ENCODE results near the gene PODN. TPM values are rescaled to one million over a fixed set of nuclear protein-coding genes. Genes with fewer than 3 reads are reported as not detected.

PODN gene
- total RNA-seq, 1 experiment from 2014 or later, result 0.17 TPM

DNA sequence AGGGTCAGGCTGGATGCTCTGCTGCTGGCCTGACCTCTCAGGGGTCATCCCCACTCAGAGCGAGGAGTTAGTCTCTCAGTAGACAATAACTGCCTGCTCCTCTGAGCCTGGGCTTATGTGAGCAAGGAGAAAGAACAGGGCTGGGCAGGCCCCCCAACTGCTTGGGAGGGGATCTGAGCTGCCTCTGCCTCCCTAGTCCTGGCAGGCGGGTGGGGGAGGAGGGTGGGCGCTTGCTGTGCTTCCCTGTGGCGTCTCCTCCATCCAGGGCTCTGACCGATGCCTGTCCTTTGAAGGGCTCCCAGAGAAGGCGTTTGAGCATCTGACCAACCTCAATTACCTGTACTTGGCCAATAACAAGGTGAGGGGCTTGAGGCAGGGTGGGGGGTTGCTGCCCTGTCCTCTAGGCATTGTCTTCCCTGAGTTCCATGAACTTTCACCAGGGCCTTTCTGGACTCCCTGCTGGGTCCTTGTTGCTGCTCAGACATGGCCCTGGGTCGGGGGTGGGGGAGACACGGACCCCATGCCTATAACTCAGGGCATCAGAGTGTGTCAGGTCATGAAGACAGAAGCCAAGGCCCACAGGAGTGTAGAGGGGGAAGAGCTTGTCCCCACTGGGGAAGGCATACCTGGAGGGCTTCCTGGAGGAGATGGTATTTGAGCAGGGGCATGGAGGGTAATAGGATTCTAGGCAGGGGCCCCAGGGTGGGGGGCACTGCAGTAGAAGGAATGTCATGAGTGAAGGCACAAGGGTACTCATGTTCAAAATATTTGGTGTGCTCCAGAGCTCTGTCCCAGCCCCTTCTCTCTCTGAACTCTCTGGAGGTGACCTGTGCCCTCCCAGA is 12.5 kb downstream of the PODN start:
- no peak overlapping the region for H2BK12ac ChIP-seq (ENCODE audit: insufficient read length, low read depth, low read length)
- no peaks in the 10 kb centered on the region for H3K9me3 ChIP-seq (ENCODE audit: control insufficient read depth, low read depth, low read length)
- H3K9ac ChIP-seq (ENCODE audit: extremely low read depth, insufficient read length, low read length), result no peak overlapping the region
- H2BK15ac ChIP-seq (ENCODE audit: low read depth, low read length), result no peak overlapping the region
- H2AK5ac ChIP-seq (ENCODE audit: insufficient read length, low read length), result no peak overlapping the region
- H2BK20ac ChIP-seq (ENCODE audit: low read depth, low read length, poor library complexity, severe bottlenecking), result no peak overlapping the region
- H3K4me2 ChIP-seq (ENCODE audit: insufficient read depth, insufficient read length, low read length), result no peak overlapping the region
- no CpG with 5 or more reads among the region's 8 CpGs for WGBS (ENCODE audit: extremely low coverage, insufficient read length, low lambda C conversion rate)
- Mint-ChIP-seq H3K9me3 (no peaks in the 10 kb centered on the region), H3K36me3 (ENCODE audit: insufficient read depth in 1 of 3, low read depth in 3 of 3) (no peaks in the 10 kb centered on the region), H3K4me1 (peaks cover 0 to 9% of the 10 kb centered on the region in 2 experiments; a peak in 1 of 4 replicates), H3K27ac (no peak overlapping the region; a peak in 1 of 7 replicates), H3K4me3 (no peak overlapping the region), H3K27me3 (ENCODE audit: low read depth) (no peaks in the 10 kb centered on the region; the same call in none of the 2 replicates)
- H3K23ac ChIP-seq (ENCODE audit: insufficient read length, low read depth, low read length), result no peak overlapping the region
- H3K14ac ChIP-seq (ENCODE audit: insufficient read depth, low read length), result no peak overlapping the region
- no peak overlapping the region for H2BK120ac ChIP-seq (ENCODE audit: low read depth, low read length, poor library complexity, severe bottlenecking)
- no peaks in the 10 kb centered on the region for H3K79me1 ChIP-seq (ENCODE audit: insufficient read depth, low read depth, low read length, poor library complexity, severe bottlenecking)
- H4K20me1 ChIP-seq (ENCODE audit: control insufficient read depth, insufficient read depth, insufficient read length), result no peaks in the 10 kb centered on the region
- DNase-seq, result peak; percentile 12
- no peak overlapping the region for H4K8ac ChIP-seq (replicated peaks; ENCODE audit: insufficient read length, low read depth, low read length)
- H3K18ac ChIP-seq (ENCODE audit: insufficient read length, low read depth, low read length), result no peak overlapping the region
- no peak overlapping the region for H2AFZ ChIP-seq (ENCODE audit: low read length)
- H4K91ac ChIP-seq (ENCODE audit: insufficient read length, low read depth, low read length), result no peak overlapping the region
- TF ChIP-seq, protein P1, sequence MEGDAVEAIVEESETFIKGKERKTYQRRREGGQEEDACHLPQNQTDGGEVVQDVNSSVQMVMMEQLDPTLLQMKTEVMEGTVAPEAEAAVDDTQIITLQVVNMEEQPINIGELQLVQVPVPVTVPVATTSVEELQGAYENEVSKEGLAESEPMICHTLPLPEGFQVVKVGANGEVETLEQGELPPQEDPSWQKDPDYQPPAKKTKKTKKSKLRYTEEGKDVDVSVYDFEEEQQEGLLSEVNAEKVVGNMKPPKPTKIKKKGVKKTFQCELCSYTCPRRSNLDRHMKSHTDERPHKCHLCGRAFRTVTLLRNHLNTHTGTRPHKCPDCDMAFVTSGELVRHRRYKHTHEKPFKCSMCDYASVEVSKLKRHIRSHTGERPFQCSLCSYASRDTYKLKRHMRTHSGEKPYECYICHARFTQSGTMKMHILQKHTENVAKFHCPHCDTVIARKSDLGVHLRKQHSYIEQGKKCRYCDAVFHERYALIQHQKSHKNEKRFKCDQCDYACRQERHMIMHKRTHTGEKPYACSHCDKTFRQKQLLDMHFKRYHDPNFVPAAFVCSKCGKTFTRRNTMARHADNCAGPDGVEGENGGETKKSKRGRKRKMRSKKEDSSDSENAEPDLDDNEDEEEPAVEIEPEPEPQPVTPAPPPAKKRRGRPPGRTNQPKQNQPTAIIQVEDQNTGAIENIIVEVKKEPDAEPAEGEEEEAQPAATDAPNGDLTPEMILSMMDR (conservative IDR thresholded peaks at IDR 0.05), result no peak
- H3K79me2 ChIP-seq (ENCODE audit: insufficient read depth, low read length), result no peaks in the 10 kb centered on the region
- H3K27me3 ChIP-seq (ENCODE audit: insufficient read depth, low read length), result no peaks in the 10 kb centered on the region
- H4K5ac ChIP-seq (ENCODE audit: insufficient read length, low read depth, low read length), result no peak overlapping the region
- no peaks in the 10 kb centered on the region for H3K4me1 ChIP-seq (ENCODE audit: insufficient read depth, low read length)
- no peak overlapping the region for H3T11ph ChIP-seq (ENCODE audit: low read length)
- H3K4ac ChIP-seq (ENCODE audit: low read depth, low read length), result no peak overlapping the region
- no peak overlapping the region for H2BK5ac ChIP-seq (ENCODE audit: insufficient read length, low read length)
- H3K23me2 ChIP-seq (ENCODE audit: insufficient read length, low read depth, low read length, poor library complexity, severe bottlenecking), result peaks cover 3% of the 10 kb centered on the region
- H3K56ac ChIP-seq (ENCODE audit: insufficient read length, low read depth, low read length), result no peak overlapping the region
- no peak overlapping the region for H3K27ac ChIP-seq (ENCODE audit: insufficient read length, low read depth, low read length)

All from H9 (cell line).